ENCODE results near the gene BBLN. TPM values are rescaled to one million over a fixed set of nuclear protein-coding genes. Genes with fewer than 3 reads are reported as not detected.

BBLN gene
- total RNA-seq, 4 donors from 2014 or later, result 73.5 to 145 (median 132) TPM

DNA sequence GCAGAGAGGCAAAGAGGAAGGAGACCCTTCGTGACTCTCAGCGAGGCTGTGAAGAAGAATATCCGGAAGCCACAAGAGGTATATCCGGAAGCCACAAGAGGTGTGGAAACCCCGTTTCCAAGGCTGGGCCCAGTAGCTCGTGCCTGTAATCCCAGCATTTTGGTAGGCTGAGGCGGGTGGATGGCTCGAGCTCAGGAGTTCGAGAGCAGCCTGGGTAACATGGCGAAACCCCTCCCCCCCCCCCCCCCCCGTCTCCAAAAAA lies 612 bp upstream of the BBLN start:
- Histone ChIP-seq H3K4me3 (peak overlapping the region; percentile 73 to 82 (median 78)), H3K27me3 (no peaks in the 10 kb centered on the region), H3K4me1 (peaks cover 8 to 9% of the 10 kb centered on the region in 2 donors), H3K36me3 (peaks cover 0 to 18% of the 10 kb centered on the region in 2 donors), H3K9me3 (no peaks in the 10 kb centered on the region), H3K27ac (peak overlapping the region; percentile 70 to 79 (median 74))
- DNase-seq, result no peak
- TF ChIP-seq POLR2A (IDR thresholded peaks at IDR 0.05), result no peak
- TF ChIP-seq, protein P1, sequence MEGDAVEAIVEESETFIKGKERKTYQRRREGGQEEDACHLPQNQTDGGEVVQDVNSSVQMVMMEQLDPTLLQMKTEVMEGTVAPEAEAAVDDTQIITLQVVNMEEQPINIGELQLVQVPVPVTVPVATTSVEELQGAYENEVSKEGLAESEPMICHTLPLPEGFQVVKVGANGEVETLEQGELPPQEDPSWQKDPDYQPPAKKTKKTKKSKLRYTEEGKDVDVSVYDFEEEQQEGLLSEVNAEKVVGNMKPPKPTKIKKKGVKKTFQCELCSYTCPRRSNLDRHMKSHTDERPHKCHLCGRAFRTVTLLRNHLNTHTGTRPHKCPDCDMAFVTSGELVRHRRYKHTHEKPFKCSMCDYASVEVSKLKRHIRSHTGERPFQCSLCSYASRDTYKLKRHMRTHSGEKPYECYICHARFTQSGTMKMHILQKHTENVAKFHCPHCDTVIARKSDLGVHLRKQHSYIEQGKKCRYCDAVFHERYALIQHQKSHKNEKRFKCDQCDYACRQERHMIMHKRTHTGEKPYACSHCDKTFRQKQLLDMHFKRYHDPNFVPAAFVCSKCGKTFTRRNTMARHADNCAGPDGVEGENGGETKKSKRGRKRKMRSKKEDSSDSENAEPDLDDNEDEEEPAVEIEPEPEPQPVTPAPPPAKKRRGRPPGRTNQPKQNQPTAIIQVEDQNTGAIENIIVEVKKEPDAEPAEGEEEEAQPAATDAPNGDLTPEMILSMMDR (IDR thresholded peaks at IDR 0.05 in 4 of 5, conservative IDR thresholded peaks at IDR 0.05 in 1 of 5), result no peak
- ATAC-seq, result no peak
- in situ Hi-C loops (cut with MboI; ENCODE audit: low sequenced_read_pairs in 4 of 4) (no loop called here), intact Hi-C loops (cut with DNase I; ENCODE audit: low total_unique reads) (no loop called here)

DNA sequence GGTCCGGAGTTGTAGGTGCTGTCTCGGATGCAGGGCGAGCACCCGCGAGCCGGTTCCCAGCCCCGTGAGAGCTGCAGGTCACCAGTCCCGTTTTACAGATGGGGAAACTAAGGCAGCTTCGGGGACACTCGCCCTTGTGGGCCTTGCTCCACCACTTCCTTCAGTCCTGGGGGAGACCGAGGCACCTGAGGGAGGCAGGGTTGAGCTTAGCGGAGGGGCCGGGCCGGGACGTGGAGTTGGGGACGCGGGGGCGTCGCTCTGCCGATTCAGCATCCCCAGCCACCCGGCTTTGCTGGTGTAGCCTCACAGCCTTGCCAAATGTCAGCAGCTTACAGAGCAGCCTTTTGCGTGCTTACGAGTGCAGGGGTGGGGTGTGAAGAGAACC lies 530 bp downstream of the BBLN start:
- Histone ChIP-seq H3K36me3 (peaks cover 0 to 29% of the 10 kb centered on the region in 2 donors), H3K4me1 (peaks cover 8 to 9% of the 10 kb centered on the region in 2 donors), H3K27ac (peak overlapping the region; percentile 70 to 82 (median 77))

DNA sequence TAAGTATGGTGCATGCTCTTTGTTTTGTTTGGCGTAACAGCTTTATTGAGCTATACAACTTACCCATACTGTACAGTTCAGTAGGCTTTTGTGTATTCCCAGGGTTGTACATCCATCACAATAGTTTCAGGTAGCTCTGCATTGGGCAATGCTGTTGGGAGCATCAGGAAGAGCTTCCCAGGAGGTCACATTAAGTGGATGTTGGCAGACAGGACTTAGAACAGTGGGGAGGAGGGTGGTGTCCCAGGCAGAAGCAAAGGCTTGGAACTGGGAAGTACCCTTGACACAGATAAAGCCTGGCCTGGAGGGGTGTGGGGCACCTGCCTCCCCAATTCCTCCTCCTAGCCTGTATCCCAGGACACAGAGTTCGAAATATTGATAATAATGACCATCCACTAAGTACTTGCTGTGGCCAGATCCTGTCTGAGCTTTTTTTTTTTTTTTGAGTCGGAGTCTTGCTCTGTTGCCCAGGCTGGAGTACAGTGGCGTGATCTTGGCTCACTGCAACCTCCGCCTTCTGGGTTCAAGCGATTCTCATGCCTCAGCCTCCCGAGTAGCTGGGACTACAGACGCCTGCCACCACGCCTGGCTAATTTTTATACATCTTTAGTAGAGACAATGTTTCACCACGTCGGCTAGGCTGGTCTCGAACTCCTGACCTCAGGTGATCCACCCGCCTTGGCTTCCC lies 1.3 kb downstream of the BBLN start:
- TF ChIP-seq POLR2A (IDR thresholded peaks at IDR 0.05), result no peak
- H3K27me3 ChIP-seq, result no peaks in the 10 kb centered on the region
- no peak for DNase-seq
- no peak overlapping the region for H3K4me3 ChIP-seq
- intact Hi-C loops (cut with DNase I; ENCODE audit: low total_unique reads), result no loop called here
- no peak overlapping the region for H3K27ac ChIP-seq
- in situ Hi-C loops (cut with MboI; ENCODE audit: low sequenced_read_pairs in 4 of 4), result no loop called here
- H3K9me3 ChIP-seq, result no peaks in the 10 kb centered on the region
- peaks cover 0 to 37% of the 10 kb centered on the region in 2 donors for H3K36me3 ChIP-seq
- no peak for ATAC-seq
- H3K4me1 ChIP-seq, result peaks cover 8 to 9% of the 10 kb centered on the region in 2 donors

More for the DNA sequence above, 530 bp downstream of the BBLN start:
- intact Hi-C loops (cut with DNase I; ENCODE audit: low total_unique reads), result no loop called here
- no peak for TF ChIP-seq POLR2A (IDR thresholded peaks at IDR 0.05)
- TF ChIP-seq, protein P1 (IDR thresholded peaks at IDR 0.05 in 4 of 5, conservative IDR thresholded peaks at IDR 0.05 in 1 of 5), result no peak
- Histone ChIP-seq H3K4me3 (peak overlapping the region; percentile 76 to 99 (median 81)), H3K9me3 (no peaks in the 10 kb centered on the region), H3K27me3 (no peaks in the 10 kb centered on the region)
- ATAC-seq, result no peak
- in situ Hi-C loops (cut with MboI; ENCODE audit: low sequenced_read_pairs in 4 of 4), result no loop called here
- no peak for DNase-seq

DNA sequence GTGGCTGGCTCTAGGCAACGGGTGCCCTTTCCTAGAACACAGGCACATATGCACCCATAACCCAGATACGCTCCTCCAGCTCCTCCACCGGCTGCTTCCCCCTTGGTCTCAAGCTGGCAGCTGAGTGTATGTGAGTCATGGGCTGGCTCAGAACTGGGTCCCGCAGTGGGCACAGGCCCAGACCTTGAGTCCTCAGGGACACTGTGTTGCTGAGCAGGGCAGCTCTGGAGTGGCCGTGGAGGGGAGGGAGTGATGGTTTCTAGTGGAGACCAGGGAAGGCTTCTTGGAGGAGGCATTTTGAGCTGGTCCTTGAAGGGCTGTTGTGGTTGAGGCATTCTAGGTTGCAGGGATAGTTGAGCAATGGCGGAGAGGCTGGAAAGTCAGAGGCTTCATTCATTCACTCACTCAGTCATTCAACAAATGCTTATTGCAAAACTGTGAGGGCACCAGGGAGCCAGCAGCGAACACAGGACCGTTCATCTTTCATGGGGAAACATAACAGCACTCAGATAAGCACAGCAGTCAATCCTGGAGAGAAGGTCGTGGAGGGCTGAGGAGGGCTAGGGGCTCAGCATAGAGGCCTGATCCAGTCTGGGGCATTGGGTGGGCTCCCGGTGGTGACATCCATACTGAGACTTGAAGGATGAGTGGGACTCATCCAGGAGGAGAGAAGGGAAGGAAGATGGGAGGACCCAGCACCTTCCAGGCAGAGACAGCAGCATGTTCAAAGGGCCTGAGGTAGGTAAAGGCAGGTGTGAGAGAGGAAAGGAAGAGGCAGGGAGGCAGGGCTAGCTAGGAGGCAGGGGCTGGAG lies 2.4 kb downstream of the BBLN start:
- peaks cover 0 to 47% of the 10 kb centered on the region in 2 donors for H3K36me3 ChIP-seq
- intact Hi-C loops (cut with DNase I; ENCODE audit: low total_unique reads), result no loop called here
- DNase-seq, result peak; percentile 51 to 78

More for the DNA sequence above, 2.4 kb downstream of the BBLN start:
- Histone ChIP-seq H3K9me3 (no peaks in the 10 kb centered on the region), H3K27me3 (no peaks in the 10 kb centered on the region), H3K4me3 (no peak overlapping the region), H3K4me1 (peaks cover 8 to 9% of the 10 kb centered on the region in 2 donors), H3K27ac (no peak overlapping the region)
- peak; percentile 55 to 59 for ATAC-seq
- no peak for TF ChIP-seq POLR2A (IDR thresholded peaks at IDR 0.05)
- TF ChIP-seq, protein P1 (IDR thresholded peaks at IDR 0.05 in 4 of 5, conservative IDR thresholded peaks at IDR 0.05 in 1 of 5), result no peak
- in situ Hi-C loops (cut with MboI; ENCODE audit: low sequenced_read_pairs in 4 of 4), result no loop called here
